Sigmoid colon (tissue), 4 donors: ENCODE results near the gene EP400.

Experiments used
- CTCF ChIP-seq, 4 experiments: fragments of 450-650 bp in 3 of 4; fragments of 200-600 bp in 1 of 4; IDR thresholded peaks; one replicate each; pipeline ENCODE4 v1.5.1; 2016 to 2019; ENCODE audit warnings: antibody characterized with exemption in 4 of 4, mild to moderate bottlenecking in 3 of 4, moderate library complexity in 2 of 4
- EP300 ChIP-seq, 4 donors: sonication (generic); formaldehyde crosslinking; IDR thresholded peaks; one replicate each; pipeline ENCODE4 v1.6.1; 2017; ENCODE audit warnings: antibody characterized with exemption in 4 of 4
- POLR2A ChIP-seq, 2 donors: fragments of 450-650 bp; IDR thresholded peaks; one replicate each; pipeline ENCODE4 v1.6.1; 2016; ENCODE audit warnings: antibody characterized with exemption in 2 of 2, mild to moderate bottlenecking in 2 of 2, moderate library complexity in 2 of 2
- POLR2AphosphoS5 ChIP-seq, 4 donors: sonication (generic); formaldehyde crosslinking; IDR thresholded peaks; one replicate each; pipeline ENCODE4 v1.6.1; 2017; ENCODE audit warnings: antibody characterized with exemption in 4 of 4

- TF ChIP-seq CTCF (IDR thresholded peaks at IDR 0.05): no peak
- no peak for TF ChIP-seq POLR2A (IDR thresholded peaks at IDR 0.05)
- no peak for TF ChIP-seq EP300 (IDR thresholded peaks at IDR 0.05)
- TF ChIP-seq POLR2AphosphoS5 (IDR thresholded peaks at IDR 0.05): no peak
Measured at GRCh38 chr12:132054983-132055382, 105.2 kb downstream of the EP400 start.
